ENCODE measurements around the gene PTPN20.

PTPN20 gene

GRCh38 chr10:47035171-47035818 lies 124.1 kb downstream of the PTPN20 start:
- DNase-seq: no peak

- no peak for DNase-seq
Observed at GRCh38 chr10:47035819-47036337, 124.7 kb downstream of the PTPN20 start.

GRCh38 chr10:47036771-47037170 lies 125.5 kb downstream of the PTPN20 start:
- no peak for DNase-seq

DNA sequence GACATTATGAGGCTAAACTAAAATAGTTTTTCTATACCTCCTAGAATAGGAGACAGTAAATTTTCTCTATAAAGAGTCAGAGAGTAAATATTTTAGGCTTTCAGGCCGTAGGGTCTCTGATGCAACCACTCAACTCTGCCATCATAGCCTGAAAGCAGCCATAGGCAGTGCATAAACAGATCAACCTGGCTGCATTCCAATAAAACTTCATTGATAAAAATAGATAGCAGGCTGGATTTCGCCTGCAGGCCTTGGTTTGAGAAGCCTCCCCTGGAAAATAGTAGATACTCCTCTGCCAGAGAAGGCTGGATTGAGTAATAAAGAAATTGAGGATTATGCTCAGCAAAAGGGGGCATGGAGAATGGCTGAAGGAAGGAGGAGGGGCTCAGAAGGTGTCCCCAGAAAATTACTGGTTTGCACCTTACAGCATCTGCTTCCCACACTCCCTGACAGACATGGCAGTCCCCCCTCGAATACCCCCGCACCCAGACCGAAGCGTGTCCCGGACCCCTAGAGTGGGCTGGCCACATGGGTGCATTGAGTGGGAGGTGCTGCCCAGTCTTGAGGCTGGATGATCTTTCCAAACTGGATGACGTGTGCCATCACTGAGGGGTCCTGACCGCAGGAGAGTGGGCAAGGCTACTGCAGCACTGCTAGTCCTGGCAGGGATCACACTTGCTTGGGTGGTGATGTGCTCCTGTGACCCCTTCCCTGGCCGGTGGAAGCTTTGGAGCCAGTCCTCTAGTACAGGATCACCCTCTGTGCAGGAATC lies 126.6 kb downstream of the PTPN20 start:
- DNase-seq: peak; percentile 1

DNA sequence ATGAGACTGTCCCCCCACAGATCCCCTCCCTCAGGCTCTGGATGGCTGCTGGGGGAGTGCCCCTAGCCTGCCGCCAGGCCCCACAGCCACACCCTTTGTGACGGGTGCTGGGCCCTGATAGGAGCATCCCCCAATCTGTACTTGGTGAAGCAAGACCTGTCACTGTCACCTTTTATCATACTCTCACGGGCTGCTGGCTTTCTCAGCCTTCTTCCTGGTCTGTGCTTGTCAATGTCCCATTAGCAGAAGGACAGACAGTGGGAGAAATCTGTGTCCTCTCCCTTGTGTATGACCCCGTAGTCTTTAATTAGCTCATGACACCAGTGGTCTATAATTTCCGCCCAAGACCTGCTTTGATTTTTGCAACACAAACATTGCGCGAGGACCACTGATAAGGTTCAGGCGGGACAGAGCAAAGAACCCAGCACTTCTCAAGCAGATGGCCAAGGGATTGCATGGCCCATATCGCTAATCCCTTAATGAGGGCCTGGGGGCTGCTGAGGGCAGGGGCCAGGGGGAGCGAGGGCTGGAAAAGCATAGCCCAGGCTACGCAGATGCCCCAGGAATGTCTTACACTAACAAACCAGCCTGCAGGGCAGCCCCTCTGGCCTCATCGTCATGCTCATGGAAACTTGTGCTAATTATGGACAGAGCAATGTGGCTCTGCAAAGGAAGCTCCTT lies 127.8 kb downstream of the PTPN20 start:
- peak; percentile 1 for DNase-seq

DNA sequence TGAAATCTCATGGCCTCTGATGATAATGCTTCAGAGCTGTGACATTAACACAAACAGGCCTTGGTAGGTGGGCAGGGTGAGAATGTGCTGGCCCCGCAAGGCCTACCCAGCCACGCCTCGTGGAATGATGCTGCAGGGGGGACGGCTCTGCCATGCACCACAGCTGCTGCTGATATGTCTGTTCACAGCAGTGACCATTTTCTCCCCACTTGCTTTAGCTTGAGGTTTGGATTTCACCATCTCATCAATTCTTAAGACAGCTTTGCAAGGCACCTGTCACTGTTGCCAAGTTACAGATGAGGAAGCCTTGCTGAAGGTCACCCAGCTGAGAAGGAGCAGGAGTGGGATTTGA lies 128.3 kb downstream of the PTPN20 start:
- peak; percentile 1 for DNase-seq

GRCh38 chr10:47040041-47040491 lies 128.8 kb downstream of the PTPN20 start:
- DNase-seq: peak; percentile 5

DNA sequence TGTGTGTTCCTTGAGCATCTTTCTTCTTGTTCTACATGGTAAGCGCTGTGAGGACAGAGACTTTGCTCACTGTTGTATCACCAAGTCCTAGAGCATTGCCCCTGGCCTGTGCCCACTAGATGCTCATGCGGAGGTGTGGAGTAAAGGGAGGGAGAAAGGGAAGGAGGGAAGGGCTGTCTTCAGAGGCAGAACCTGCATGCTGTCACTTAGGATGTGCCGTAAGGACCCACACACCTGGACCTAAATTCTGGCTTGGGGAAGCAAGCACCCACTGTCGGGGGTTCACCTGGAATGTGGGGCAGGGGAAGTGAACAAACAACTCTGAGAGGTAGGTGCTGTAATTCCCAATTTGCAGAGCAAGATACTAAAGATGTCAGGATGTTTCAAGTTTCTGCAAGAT lies 129.5 kb downstream of the PTPN20 start:
- DNase-seq: no peak

DNA sequence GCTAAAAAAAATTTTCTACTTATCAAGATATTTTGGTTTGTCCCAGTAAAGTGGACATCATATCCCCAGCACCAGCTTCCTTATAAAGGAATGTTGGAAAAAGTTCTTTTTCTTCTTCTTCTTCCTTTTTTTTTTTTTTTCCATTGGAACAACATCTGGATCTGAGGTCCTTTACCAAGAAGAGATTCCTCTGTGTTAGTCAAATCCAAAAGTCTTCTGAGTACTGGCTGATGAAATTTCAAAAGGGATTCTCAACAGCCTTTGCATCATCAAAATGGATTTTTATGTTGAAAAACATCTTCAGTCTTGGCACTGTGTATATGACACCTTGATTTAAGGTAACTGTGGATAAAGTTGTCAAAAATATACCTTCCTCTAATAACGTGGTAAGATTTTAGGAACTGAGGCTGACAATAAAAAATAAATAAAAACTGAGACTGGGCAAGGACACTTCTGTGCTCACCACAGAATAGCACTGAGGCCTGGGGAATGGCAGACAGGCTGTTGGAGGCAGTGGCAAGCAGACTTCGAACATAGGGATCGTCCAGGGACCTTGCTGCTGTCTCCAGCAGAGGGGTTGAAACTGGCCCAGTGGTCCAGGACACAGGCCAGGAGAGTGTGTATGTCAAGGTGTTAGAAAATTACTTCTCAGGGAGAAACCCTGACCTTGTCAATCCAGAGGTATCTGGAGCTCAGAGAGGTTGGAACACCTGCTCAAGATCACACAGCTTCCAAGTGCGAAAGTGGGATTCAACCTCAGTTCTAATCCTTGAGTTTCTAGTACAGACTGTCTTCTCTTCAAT lies 130.4 kb downstream of the PTPN20 start:
- no peak for DNase-seq

DNA sequence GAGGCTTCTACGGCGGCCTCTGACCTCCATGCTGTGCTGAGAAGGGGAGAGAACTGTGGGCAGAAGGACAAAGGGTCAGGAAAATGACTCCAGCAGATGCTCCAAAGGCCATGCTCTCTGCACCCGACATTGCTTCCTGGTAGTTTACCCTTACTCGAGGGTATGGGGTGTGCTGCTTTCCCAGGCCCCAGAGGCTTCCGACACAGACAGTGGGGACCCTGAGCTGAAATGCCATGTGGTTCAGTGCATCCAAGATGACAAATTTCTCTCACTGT lies 130.9 kb downstream of the PTPN20 start:
- no peak for DNase-seq

DNA sequence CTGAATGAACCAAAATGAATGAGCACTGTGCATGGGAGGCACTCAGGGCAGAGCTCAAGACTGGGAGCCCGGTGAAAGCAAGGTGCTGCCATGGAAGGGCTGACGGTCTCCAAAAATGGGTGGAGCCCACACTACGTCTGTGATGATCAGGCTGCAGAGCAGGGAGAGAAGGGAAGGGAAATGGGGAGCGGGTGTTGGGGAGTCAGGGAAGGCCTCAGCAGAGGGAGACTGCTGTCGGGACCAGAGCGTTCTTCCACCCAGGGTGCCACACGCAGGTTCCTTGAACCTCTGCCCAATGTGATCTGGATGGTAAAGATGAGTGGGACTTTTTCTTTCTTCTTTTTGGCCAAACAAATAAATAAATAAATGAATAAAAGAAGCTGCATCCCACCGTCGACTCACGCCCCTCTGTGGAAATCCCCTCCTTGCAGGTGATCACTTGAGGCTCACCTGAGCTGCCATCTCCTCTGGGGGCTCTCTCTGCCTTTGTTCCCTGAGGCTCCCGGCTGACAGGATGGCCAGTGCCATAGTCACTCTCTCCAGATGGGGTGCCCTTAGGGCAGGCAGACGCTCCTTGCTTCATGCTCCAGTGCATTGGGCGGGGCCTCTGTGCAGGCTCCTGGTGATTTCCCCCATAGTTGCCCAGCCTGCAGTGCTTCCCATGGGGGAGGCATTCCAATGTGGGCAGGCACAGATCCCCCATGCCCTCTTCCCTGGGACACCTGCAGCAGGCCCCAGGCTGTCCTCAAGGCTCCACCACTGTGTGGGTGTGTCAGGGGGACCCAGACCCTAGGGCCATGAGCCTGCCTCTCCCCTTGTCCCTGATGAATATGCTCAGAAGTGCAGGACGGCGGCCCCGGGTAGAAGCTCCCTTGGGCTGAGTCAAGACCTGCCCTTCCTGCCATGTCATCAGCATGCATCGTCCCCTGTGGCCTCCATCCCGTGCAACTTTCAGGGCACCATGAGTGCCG lies 131.8 kb downstream of the PTPN20 start:
- DNase-seq: no peak

GRCh38 chr10:47043928-47044538 lies 132.8 kb downstream of the PTPN20 start:
- no peak for DNase-seq

DNA sequence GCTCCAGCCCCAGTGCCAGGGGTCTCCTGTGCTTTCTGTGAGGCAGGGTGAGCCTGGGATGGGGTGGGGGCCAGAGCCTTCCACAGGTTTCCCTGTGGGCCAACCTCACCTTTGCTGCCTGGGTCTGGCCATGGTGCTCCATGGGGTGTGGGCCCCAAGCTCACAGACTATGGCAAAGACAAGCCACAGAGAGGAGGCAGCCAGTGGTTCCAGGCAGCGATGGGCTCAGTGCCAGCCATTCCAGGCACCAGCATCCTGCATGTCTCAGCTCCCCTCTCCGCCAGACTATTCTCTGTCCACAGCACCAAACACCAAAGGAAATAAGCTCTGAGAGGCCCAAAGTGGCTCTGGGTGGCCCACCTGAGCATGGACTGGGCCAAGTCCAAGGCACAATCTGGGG lies 133.5 kb downstream of the PTPN20 start:
- DNase-seq: no peak

DNA sequence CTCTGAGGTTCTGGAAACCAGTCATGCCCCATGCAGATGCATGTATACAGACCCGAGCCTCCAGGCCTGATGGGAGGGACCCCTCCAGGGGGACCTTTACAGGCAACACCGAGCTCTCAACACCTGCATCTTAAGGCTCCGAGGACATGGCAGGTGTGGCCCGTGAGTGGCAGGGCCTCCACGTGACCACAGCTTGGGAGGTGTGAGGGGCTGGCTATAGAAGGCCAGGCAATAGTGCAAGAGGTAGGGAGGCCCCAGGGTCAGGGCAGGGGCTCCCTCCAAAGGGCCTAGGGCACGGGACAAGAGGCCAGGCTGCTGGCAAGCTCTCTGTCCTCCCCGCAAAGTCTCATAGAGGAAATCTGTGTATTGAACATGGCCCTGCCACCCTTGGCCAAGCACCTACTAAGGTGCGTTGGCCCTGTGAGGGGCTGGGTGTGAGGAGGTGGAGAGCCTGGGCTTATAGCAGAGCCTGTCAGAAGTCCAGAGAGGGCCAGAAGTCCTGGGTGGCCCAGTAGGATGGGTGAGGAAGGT lies 134.2 kb downstream of the PTPN20 start:
- no peak for DNase-seq

DNA sequence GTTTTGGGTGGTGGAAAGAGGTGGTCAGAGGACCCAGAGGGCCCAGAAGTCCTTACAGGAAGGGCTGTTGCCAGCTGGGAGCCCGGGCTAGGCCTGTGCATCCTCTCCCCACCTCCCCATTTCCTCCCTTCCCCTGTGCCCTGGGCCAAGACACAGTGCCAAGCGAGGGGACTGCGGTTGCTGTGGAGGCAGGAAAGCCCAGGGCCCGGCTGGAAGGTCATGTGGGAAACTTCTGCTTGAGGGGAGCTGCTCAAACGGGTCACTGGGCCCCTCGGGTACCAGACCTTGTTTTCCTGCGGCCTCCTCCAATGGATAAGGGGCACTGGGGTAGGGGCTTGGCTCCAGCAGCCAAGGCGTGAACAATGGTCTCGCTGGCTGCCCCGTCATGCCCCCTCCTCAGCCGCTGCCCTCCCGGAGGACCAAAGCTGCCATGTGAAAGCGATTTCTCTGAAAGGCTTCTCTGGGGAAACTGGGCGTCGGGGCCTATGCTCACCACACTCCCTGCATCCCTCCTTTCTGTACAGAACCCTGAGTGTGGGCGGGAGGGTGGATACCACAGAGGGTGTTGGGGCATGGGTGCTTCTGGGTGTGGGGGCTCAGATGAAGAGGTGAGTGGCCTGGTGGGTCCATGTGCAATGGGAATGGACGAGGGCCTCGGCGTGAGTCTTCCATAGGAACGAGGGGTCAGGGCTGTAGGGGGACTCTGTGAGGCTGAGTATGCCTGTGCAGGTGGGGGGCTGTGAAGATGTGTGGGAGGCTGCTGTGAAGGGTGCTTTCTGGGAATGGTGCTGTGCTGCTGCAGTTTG lies 135.3 kb downstream of the PTPN20 start:
- DNase-seq: peak; percentile 13

DNA sequence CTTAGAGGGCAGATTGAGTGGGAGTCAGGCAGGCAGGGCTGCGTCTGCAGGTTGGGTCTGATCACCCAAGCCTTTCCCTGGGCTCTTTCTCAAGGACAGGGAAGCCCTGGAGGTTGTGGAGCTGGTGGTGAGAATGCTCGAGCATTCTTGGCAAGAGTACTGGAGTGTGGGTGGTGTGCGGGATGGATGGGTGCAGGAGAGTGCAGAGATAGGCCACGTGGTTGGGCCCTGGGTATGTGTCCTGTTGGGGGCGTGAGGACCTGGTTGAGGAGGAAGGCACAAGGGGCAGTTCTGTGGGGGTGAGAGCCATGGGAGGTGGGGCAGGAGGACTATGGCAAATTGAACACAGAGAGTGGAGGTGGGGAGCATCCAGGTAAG lies 135.9 kb downstream of the PTPN20 start:
- DNase-seq: no peak

DNA sequence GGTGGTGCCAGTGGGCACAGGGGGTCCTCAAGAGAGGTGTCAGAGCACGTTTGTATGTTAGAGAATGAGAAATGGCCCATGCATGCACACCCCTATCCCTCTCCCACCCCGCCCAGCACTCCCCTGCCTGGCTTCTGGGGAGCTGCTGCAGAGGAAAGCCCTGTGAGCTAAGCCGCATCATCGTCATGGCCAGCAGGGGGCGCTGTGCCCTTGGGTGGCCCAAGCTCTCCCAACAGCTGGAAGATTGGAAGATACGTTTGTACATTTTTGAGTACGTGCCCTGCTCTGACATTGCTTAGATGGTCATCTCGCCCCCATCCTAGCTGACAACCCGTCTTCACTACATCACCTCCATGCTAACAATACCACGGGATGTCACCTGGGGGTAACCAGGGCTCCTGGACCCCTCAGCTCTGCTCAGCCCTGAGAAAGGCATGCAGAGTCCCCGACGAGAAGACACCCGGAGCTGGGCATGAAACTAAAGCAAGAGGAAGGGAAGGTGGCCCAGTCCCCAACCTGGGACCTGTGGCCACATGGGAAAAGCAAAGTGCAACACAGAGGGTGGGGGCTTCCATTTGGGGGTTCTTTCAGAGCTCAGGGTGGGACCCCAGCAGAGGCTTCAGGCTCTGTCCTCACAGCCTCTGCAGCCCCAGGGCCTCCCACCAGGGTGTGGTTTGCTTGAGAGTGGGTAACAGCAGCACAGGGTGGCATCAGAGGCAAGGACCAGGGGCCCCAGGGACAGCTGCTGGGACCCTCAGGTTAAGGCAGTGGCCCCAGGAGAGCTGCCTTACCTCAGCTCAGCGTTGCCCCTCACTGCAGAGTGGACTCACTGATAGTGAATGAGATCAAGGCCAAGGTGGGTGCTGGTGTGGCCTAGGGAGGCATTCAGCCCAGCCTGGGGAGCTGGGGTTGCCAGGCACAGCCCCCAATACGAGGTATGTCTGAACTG lies 136.6 kb downstream of the PTPN20 start:
- DNase-seq: peak; percentile 77

- DNase-seq: no peak
Observed at GRCh38 chr10:47048526-47048905, 137.3 kb downstream of the PTPN20 start.

Measured in activated CD8-positive, alpha-beta memory T cell treated with anti-CD3 and anti-CD28 coated beads, Interleukin-2, amount 50 U/mL, for 4 hours (primary cell).